ENCODE measurements around the gene CCNY.

Gene CCNY

DNA sequence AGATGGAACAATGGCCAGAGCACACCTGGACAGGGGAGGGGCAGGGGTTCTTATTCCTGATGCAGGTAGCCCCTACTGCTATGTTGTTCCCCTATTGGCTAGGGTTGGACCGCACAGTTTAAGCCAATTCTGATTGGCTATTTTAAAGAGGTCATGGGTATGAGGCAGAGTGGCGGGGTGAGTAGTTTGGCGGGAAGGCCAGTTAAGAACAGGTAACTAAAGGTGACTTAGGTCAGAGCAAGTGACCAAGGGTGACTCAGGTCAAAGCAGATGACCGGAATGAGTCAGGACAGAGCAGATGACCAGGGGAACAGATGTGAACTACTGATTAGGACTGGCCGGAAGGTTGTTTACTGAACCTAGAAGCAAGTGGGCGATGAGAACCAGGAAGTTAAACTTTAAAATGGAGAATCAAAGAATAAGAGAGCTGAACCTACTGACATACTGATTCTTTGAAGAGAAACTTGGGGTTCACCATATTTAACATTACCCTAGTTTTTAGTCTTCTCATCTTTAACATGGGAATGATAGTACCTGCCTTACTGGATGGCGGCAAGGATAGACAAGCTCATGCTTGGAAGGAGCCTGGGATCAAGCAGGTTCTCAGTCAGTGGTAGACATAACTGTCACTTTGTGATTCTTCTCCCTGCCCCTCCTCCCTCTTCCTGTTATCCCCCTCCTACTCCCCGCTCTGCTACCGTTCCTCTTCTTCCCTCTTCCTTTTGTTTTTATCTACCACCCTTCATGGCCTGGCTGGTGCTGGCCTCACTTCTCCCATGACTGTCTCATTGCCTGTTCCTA, 55.0 kb downstream of the CCNY start:
- DNase-seq (ENCODE audit: low spot score), result no peak
- no peaks in the 10 kb centered on the region for H3K27me3 ChIP-seq (ENCODE audit: insufficient read depth, poor library complexity, severe bottlenecking)

DNA sequence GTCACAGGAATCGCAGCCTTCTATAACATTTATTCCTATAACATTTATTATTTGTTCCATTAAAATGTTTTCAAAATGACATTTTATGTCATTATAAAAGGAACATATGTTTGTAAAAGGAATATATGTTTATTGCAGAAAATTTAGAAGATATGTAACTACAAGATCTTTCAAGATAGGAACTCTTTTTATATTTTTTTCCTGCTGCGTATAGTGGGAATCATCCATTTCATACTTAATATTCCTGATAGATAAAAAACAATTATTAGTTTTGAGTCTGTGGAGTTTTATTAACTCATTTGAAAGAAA, 55.6 kb downstream of the CCNY start:
- Histone ChIP-seq H3K27me3 (ENCODE audit: insufficient read depth, poor library complexity, severe bottlenecking) (no peaks in the 10 kb centered on the region), H3K36me3 (ENCODE audit: low read depth) (0 out of 2 replicates have a peak, but pooled peaks cover 5% of the 10 kb centered on the region), H3K9me3 (ENCODE audit: severe bottlenecking) (peaks cover 19% of the 10 kb centered on the region), H3K4me1 (ENCODE audit: insufficient read depth, poor library complexity, severe bottlenecking) (peaks cover 21% of the 10 kb centered on the region), H3K4me3 (ENCODE audit: severe bottlenecking) (no peak overlapping the region), H3K27ac (ENCODE audit: poor library complexity, severe bottlenecking) (no peak overlapping the region)
- TF ChIP-seq, protein P1, sequence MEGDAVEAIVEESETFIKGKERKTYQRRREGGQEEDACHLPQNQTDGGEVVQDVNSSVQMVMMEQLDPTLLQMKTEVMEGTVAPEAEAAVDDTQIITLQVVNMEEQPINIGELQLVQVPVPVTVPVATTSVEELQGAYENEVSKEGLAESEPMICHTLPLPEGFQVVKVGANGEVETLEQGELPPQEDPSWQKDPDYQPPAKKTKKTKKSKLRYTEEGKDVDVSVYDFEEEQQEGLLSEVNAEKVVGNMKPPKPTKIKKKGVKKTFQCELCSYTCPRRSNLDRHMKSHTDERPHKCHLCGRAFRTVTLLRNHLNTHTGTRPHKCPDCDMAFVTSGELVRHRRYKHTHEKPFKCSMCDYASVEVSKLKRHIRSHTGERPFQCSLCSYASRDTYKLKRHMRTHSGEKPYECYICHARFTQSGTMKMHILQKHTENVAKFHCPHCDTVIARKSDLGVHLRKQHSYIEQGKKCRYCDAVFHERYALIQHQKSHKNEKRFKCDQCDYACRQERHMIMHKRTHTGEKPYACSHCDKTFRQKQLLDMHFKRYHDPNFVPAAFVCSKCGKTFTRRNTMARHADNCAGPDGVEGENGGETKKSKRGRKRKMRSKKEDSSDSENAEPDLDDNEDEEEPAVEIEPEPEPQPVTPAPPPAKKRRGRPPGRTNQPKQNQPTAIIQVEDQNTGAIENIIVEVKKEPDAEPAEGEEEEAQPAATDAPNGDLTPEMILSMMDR (IDR thresholded peaks at IDR 0.05; ENCODE audit: poor library complexity, severe bottlenecking), result no peak
- ATAC-seq (ENCODE audit: low read depth), result no peak
- no peak for DNase-seq (ENCODE audit: low spot score)

More for the DNA sequence above, 55.0 kb downstream of the CCNY start:
- Histone ChIP-seq H3K4me1 (ENCODE audit: insufficient read depth, poor library complexity, severe bottlenecking) (peaks cover 27% of the 10 kb centered on the region), H3K4me3 (ENCODE audit: severe bottlenecking) (no peak overlapping the region), H3K36me3 (ENCODE audit: low read depth) (0 out of 2 replicates have a peak, but pooled peaks cover 5% of the 10 kb centered on the region), H3K27ac (ENCODE audit: poor library complexity, severe bottlenecking) (no peak overlapping the region), H3K9me3 (ENCODE audit: severe bottlenecking) (peaks cover 19% of the 10 kb centered on the region)
- ATAC-seq (ENCODE audit: low read depth), result no peak
- TF ChIP-seq, protein P1 (IDR thresholded peaks at IDR 0.05; ENCODE audit: poor library complexity, severe bottlenecking), result no peak

DNA sequence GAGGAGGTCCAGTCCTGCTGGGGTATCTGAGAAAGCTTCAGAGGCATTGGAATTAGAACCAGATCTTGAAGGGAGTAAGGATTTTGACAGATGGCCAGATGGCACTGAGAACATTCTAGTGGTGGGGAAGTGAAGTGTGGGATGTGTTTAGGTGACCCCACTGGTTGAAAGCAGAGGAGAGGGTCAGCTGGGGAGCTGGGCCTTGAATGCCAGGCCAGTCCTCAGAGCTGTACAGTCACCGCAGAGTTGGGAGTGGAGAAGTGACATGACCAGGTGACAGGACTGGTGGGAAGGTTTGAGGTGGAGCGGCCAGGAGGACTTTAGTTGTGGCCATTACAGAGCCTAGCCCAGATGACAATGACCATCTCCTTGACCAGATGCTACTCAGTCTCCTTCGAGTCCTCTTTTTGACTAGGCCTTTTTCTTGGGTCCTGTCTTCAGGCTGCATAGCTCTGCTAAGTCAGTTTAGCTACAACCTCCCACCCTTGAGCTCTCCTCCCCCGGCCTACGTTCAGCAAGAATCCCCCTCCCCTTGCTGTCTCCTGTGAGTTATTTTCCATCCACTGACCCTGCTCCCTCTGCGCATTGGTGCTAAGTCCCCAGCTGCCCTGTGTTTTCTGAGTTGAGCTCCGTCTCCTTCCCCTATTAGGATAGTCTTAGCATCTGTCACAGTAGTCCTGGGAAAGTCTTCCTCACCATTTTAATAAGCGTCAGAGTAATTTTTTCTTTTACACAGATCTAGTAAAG, 56.3 kb downstream of the CCNY start:
- Histone ChIP-seq H3K27ac (ENCODE audit: poor library complexity, severe bottlenecking) (no peak overlapping the region), H3K4me3 (ENCODE audit: severe bottlenecking) (no peak overlapping the region), H3K9me3 (ENCODE audit: severe bottlenecking) (peaks cover 19% of the 10 kb centered on the region), H3K27me3 (ENCODE audit: insufficient read depth, poor library complexity, severe bottlenecking) (no peaks in the 10 kb centered on the region), H3K4me1 (ENCODE audit: insufficient read depth, poor library complexity, severe bottlenecking) (peaks cover 14% of the 10 kb centered on the region), H3K36me3 (ENCODE audit: low read depth) (0 out of 2 replicates have a peak, but pooled peaks cover 5% of the 10 kb centered on the region)
- TF ChIP-seq, protein P1 (IDR thresholded peaks at IDR 0.05; ENCODE audit: poor library complexity, severe bottlenecking), result no peak
- ATAC-seq (ENCODE audit: low read depth), result no peak
- DNase-seq (ENCODE audit: low spot score), result no peak

DNA sequence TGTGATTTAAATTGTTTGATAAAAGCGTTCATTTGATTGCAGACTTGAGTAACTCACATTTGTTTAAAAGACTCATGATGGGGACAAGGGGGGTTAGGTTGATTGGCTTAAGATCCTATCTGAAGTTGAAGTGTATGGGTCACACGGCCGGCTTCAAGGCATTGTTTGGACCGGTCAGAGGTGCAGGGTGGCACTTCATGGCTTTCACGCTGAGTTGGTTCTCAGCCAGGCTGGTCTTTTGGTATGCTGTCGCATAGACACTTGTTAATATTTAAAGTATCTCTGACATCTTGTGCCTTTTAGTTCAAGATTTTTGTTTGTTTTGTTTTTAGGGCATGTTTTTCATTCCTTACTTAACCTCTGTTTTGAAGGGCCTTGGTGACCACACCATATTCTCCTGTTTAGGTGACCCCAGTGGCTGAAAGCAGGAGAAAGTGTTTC, 58.1 kb downstream of the CCNY start:
- Histone ChIP-seq H3K4me3 (ENCODE audit: severe bottlenecking) (no peak overlapping the region), H3K27me3 (ENCODE audit: insufficient read depth, poor library complexity, severe bottlenecking) (no peaks in the 10 kb centered on the region), H3K4me1 (ENCODE audit: insufficient read depth, poor library complexity, severe bottlenecking) (peaks cover 5% of the 10 kb centered on the region), H3K9me3 (ENCODE audit: severe bottlenecking) (peaks cover 19% of the 10 kb centered on the region), H3K36me3 (ENCODE audit: low read depth) (0 out of 2 replicates have a peak, but pooled peaks cover 5% of the 10 kb centered on the region), H3K27ac (ENCODE audit: poor library complexity, severe bottlenecking) (no peak overlapping the region)
- DNase-seq (ENCODE audit: low spot score) (no peak), ATAC-seq (ENCODE audit: low read depth) (no peak)
- TF ChIP-seq, protein P1 (IDR thresholded peaks at IDR 0.05; ENCODE audit: poor library complexity, severe bottlenecking), result no peak

Data from RWPE2 (cell line).